HepG2 (cell line): Measurements from ENCODE around the gene OR4D9. TPM values are rescaled to one million over a fixed set of nuclear protein-coding genes. Genes with fewer than 3 reads are reported as not detected.

Source experiments
- AGO1 ChIP-seq: fragments of 200-400 bp; formaldehyde crosslinking; IDR thresholded peaks from 2 replicates; pipeline ENCODE4 v1.6.1; 2017; ENCODE audit warnings: mild to moderate bottlenecking, low read depth, low read length, moderate library complexity; ENCODE audit not compliant: poor library complexity, severe bottlenecking
- AHDC1 ChIP-seq: sonication (generic); formaldehyde crosslinking; IDR thresholded peaks from 2 replicates; pipeline ENCODE4 v1.5.1; 2020; ENCODE audit warnings: mild to moderate bottlenecking, missing genetic modification reagents, borderline replicate concordance
- ATF3 ChIP-seq: sonication (generic); formaldehyde crosslinking; IDR thresholded peaks from 2 replicates; pipeline ENCODE4 v1.4.0; 2020; ENCODE audit warnings: missing genetic modification reagents
- ATF6 ChIP-seq: sonication (generic); formaldehyde crosslinking; conservative IDR thresholded peaks from 2 replicates; pipeline ENCODE4 v1.4.0; 2020; ENCODE audit warnings: missing genetic modification reagents
- CBFB ChIP-seq: sonication (generic); formaldehyde crosslinking; IDR thresholded peaks from 2 replicates; pipeline ENCODE4 v1.4.0; 2020; ENCODE audit warnings: missing genetic modification reagents
- GATAD2A ChIP-seq: IDR thresholded peaks from 2 replicates; pipeline ENCODE4 v1.6.1; 2016
- NFE2L1 ChIP-seq: sonication (generic); formaldehyde crosslinking; IDR thresholded peaks from 2 replicates; pipeline ENCODE4 v1.4.0; 2020; ENCODE audit warnings: missing genetic modification reagents, mild to moderate bottlenecking, borderline replicate concordance
- NFE2L2 ChIP-seq: fragments of 150-350 bp; IDR thresholded peaks from 2 replicates; pipeline ENCODE4 v1.6.1; 2014; ENCODE audit warnings: low read length
- NFIB ChIP-seq: sonication (generic); formaldehyde crosslinking; IDR thresholded peaks from 2 replicates; pipeline ENCODE4 v1.9.0; 2021; ENCODE audit warnings: missing genetic modification reagents, mild to moderate bottlenecking, borderline replicate concordance
- PLSCR1 ChIP-seq: sonication (generic); formaldehyde crosslinking; IDR thresholded peaks from 2 replicates; pipeline ENCODE4 v1.5.0; 2020; ENCODE audit warnings: missing genetic modification reagents, mild to moderate bottlenecking, borderline replicate concordance
- SUZ12 ChIP-seq: fragments of 150-350 bp; IDR thresholded peaks from 2 replicates; pipeline ENCODE4 v1.6.1; 2014; ENCODE audit warnings: low read depth, low read length
- THAP7 ChIP-seq: sonication (generic); formaldehyde crosslinking; IDR thresholded peaks from 2 replicates; pipeline ENCODE4 v1.8.1; 2023; ENCODE audit warnings: mild to moderate bottlenecking, missing genetic modification reagents
- TOE1 ChIP-seq: sonication (generic); formaldehyde crosslinking; IDR thresholded peaks from 2 replicates; pipeline ENCODE4 v1.4.0; 2020; ENCODE audit warnings: mild to moderate bottlenecking, missing genetic modification reagents
- XRCC5 ChIP-seq: fragments of 200-400 bp; formaldehyde crosslinking; optimal IDR thresholded peaks from 2 replicates; pipeline ENCODE3; 2017; ENCODE audit warnings: mild to moderate bottlenecking, low read length
- ZNF652 ChIP-seq: IDR thresholded peaks from 2 replicates; pipeline ENCODE4 v1.6.1; 2016; ENCODE audit warnings: low read depth, borderline replicate concordance
- ZNF703 ChIP-seq: sonication (generic); formaldehyde crosslinking; IDR thresholded peaks from 2 replicates; pipeline ENCODE4 v1.5.1; 2020; ENCODE audit warnings: missing genetic modification reagents, mild to moderate bottlenecking, moderate library complexity, borderline replicate concordance
- polyA plus RNA-seq, 8 experiments: library from polyadenylated mRNA; depleted of rRNA in 3 of 8; stranded (reverse) in 7 of 8; unstranded in 1 of 8; fragments of >200 nt; fragmentation: Illumina TruSeq in 4 of 8; extraction: Trizol in 4 of 8; gene quantifications; 2 replicates each; pipeline versions ENCODE4 v1.2.1 to v1.2.3, GENCODE V29; 2011 to 2016; ENCODE audit warnings: low read depth in 4 of 8, missing spikeins in 1 of 8, mixed read lengths in 1 of 8; ENCODE audit not compliant: insufficient read depth in 1 of 8
- total RNA-seq, 5 experiments: library from RNA; depleted of rRNA; stranded (reverse); fragments of >200 nt; fragmentation: Illumina TruSeq; extraction: Trizol; gene quantifications; 2 replicates each; pipeline ENCODE4 v1.2.3, GENCODE V29; 2016; ENCODE audit warnings: low read depth in 1 of 5

Gene OR4D9
- total and polyA plus RNA-seq, 2 of the 13 experiments (the other 11 are each of a cell fraction or from before 2014, with no cell fraction given): not detected

GRCh38 chr11:59556115-59556916, 45.0 kb downstream of the OR4D9 start (continued):
- no peak for TF ChIP-seq SUZ12
- no peak for TF ChIP-seq CBFB (CRISPR knock-in tag)
- TF ChIP-seq ZNF652 (CRISPR knock-in tag): no peak
- no peak for TF ChIP-seq NFIB (CRISPR knock-in tag)
- TF ChIP-seq GATAD2A (CRISPR knock-in tag): no peak; the same call in none of the 2 replicates
- no peak for TF ChIP-seq AGO1
- no peak for TF ChIP-seq TOE1
- no peak for TF ChIP-seq ATF6
- TF ChIP-seq PLSCR1: no peak
- no peak for TF ChIP-seq XRCC5
- TF ChIP-seq AHDC1 (CRISPR knock-in tag): no peak
- no peak for TF ChIP-seq NFE2L2
- no peak for TF ChIP-seq NFE2L1 (CRISPR knock-in tag)
- no peak for TF ChIP-seq THAP7 (CRISPR knock-in tag)
- no peak for TF ChIP-seq ZNF703 (CRISPR knock-in tag)
- TF ChIP-seq ATF3 (CRISPR knock-in tag): no peak
